SK-N-MC (cell line): Measurements from ENCODE around the gene RCAN2.
"Not testable (repeated sequence)": the region's sequence is repeated elsewhere in the genome, so short reads cannot be mapped to it uniquely, and the experiment has no call there.

ENCODE experiments used
- DNase-seq: peaks from one replicate; pipeline ENCODE4 v3.0.0-alpha.2; 2011; ENCODE audit warnings: low read depth, low spot score
- H3K27ac ChIP-seq: fragments of 200-600 bp; sonication (generic); 2 replicates; pipeline ENCODE4 v1.5.1; 2016; ENCODE audit warnings: mixed run types
- H3K36me3 ChIP-seq: fragments of 200-600 bp; sonication (generic); 2 replicates; pipeline ENCODE4 v1.6.1; 2017; ENCODE audit warnings: antibody characterized with exemption, low read length, mixed read lengths; ENCODE audit not compliant: insufficient read depth
- H3K4me3 ChIP-seq: fragments of 200-600 bp; sonication (generic); 2 replicates; pipeline ENCODE4 v1.5.1; 2016
- H3K9ac ChIP-seq: fragments of 200-600 bp; sonication (generic); 2 replicates; pipeline ENCODE4 v1.8.0; 2017; ENCODE audit warnings: mixed run types, mixed read lengths; ENCODE audit not compliant: insufficient read length
- H3K9me3 ChIP-seq: fragments of 200-600 bp; sonication (generic); 2 replicates; pipeline ENCODE4 v1.6.1; 2017; ENCODE audit warnings: low read depth, mild to moderate bottlenecking, antibody characterized with exemption, low read length, moderate library complexity, mixed read lengths
- EZH2 ChIP-seq: fragments of 200-600 bp; sonication (generic); IDR thresholded peaks from one replicate; pipeline ENCODE4 v1.6.1; 2017; ENCODE audit warnings: antibody characterized with exemption
- FOXP2 ChIP-seq: optimal IDR thresholded peaks from 2 replicates; pipeline ENCODE3; 2011; ENCODE audit warnings: mild to moderate bottlenecking, moderate library complexity; ENCODE audit not compliant: insufficient read depth; ENCODE audit errors: extremely low read length, control extremely low read depth
- POLR2AphosphoS5 ChIP-seq: IDR thresholded peaks from 2 replicates; pipeline ENCODE4 v1.6.1; 2012; ENCODE audit warnings: mild to moderate bottlenecking, low read depth, low read length, borderline replicate concordance

RCAN2 gene

DNA sequence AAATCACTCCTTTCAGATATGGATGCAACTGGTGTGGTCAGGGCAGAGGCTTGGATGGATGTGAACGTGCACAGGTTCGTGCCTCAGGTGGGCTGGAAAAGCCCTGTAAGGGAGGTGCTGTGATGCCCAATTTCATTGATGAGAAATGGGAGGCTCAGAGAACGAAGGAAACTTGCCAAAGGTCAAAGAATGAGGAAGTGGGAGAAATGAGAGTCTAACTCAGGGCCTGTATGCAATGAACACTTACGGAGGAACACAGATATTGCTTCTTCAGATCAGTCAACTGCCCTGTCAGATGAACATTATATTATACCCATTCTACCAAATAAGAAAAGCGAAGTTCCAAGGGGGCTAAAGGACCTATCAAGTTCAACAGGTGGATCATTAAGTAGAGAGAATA is 134.7 kb downstream of the RCAN2 start:
- H3K9me3 ChIP-seq = no peaks in the 10 kb centered on the region
- DNase-seq = no peak
- TF ChIP-seq POLR2AphosphoS5 = no peak
- TF ChIP-seq FOXP2 = no peak
- no peak for TF ChIP-seq EZH2
- no peak overlapping the region for H3K9ac ChIP-seq
- no peak overlapping the region for H3K27ac ChIP-seq
- no peaks in the 10 kb centered on the region for H3K36me3 ChIP-seq
- H3K4me3 ChIP-seq = no peak overlapping the region

DNA sequence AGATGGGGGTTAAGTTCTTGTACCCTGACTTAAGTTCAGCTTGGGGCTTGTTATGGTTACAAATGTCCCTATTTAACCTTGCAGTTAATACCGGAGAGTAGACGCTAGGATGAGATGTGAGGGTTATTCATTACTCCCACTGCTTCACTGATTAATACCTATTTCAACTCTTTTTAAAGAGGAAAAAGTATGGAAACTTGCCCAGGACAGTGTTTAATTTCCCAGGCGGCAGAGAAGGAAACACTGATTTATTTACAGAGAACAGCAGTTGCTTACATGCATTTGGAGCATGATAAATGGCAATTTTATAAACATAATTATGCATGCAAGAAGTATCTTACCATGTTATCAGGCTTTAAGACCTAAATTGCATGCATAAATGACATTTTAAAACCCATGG is 137.7 kb downstream of the RCAN2 start:
- TF ChIP-seq FOXP2 (no peak), POLR2AphosphoS5 (no peak), EZH2 (no peak)
- no peaks in the 10 kb centered on the region for H3K9me3 ChIP-seq
- no peak for DNase-seq
- no peak overlapping the region for H3K27ac ChIP-seq
- no peak overlapping the region for H3K9ac ChIP-seq
- no peak overlapping the region for H3K4me3 ChIP-seq
- no peaks in the 10 kb centered on the region for H3K36me3 ChIP-seq

DNA sequence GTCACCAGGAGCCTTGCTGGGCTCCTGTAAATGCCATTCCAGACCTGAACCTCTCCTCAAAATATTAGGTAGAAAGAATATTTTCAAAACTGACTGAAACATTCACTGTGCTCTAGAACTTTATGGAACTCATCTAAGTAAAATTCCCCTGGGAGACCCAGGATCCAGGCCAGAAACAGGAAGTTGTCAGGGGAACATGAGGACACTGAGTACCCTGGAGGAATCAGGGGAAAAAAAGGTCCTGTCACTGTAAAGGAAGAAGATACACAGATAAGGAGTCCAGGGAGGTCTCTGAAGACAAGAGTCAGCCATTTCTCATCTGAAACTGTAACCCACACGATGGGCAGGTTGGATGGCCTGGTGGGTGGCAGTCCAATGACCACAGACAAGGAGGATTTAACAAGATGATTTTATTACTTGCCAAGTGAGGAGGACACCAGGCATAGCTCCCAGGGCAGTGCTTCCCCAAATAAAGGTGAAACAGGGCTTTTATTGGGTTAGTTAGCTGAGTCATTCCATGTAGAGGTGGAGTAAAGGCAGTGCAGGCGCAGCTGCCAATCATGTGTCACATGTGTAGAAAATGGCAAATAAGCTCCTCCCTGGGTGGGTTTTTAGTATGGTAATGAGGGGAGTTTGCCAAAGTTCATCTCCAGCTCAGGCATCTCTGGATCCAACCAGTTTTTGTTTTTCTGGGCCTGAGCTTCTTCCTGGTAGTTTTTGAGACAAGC is 138.5 kb downstream of the RCAN2 start:
- H3K9ac ChIP-seq = no peak overlapping the region
- H3K27ac ChIP-seq = no peak overlapping the region
- TF ChIP-seq POLR2AphosphoS5 = no peak
- TF ChIP-seq FOXP2 = no peak
- TF ChIP-seq EZH2 = no peak
- H3K36me3 ChIP-seq = no peaks in the 10 kb centered on the region
- no peak overlapping the region for H3K4me3 ChIP-seq
- no peaks in the 10 kb centered on the region for H3K9me3 ChIP-seq
- DNase-seq = no peak

DNA sequence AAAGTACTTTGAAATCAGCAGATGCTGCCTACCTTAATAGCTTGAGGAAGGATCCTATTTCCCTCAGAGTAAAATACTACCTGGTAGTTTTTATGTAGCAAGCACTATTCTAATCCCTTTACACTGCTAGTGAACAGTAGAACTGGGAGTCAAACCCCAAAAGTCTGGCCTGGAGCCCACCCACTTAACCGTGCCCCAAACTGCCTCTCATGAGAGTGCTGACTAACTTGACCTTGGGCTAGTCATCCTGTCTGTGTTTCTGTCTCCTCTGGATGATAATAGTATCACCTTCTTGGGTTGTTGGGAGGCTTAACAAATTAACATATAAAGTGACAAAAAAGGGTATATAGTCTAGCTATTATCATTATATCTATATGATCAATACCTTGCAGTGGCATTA is 140.5 kb downstream of the RCAN2 start:
- Histone ChIP-seq H3K9me3 (no peaks in the 10 kb centered on the region), H3K27ac (no peak overlapping the region), H3K4me3 (no peak overlapping the region), H3K9ac (no peak overlapping the region), H3K36me3 (no peaks in the 10 kb centered on the region)
- no peak for TF ChIP-seq FOXP2
- TF ChIP-seq POLR2AphosphoS5 = no peak
- TF ChIP-seq EZH2 = no peak
- DNase-seq = no peak

DNA sequence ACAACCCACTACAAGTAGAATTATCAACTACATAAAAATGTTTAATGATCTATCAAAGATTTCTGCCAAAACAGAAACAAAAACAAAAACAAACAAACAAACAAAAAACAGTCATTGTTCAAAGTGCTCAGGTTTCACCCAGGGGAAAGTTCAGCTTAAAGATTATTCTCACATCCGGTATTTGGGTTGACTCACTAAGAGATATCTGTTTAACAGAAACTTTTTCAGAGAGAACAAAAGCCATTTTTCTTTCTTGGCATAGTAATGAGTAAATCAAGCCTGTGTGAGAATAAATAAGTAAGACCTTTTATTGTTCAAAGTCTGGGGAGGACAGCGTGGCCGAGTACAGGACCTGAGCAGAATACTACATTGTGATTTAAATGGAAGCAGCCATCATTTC is 143.6 kb downstream of the RCAN2 start:
- Histone ChIP-seq H3K4me3 (no peak overlapping the region), H3K9ac (no peak overlapping the region), H3K9me3 (no peaks in the 10 kb centered on the region), H3K36me3 (no peaks in the 10 kb centered on the region), H3K27ac (no peak overlapping the region)
- TF ChIP-seq FOXP2 (no peak), POLR2AphosphoS5 (no peak), EZH2 (no peak)
- no peak for DNase-seq

DNA sequence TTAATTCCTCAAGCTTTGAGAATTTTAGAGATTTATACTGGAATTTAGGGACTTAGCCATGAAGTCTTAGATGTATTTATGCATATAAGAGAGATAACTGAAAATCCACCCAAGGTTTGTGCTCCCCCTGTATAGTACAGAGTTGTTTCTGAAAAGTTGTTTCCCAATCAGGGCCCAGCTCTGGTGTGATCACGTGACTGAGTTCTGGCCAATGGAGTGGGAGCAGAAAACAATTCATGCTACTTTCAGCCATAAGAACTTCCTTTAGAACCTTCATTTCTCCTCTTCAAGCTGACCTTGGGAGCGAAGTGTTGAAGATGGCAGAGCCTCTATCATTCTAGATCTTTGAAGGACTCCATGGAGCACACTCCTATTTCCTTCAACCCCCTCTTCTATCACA is 151.0 kb downstream of the RCAN2 start:
- no peak overlapping the region for H3K9ac ChIP-seq
- no peaks in the 10 kb centered on the region for H3K9me3 ChIP-seq
- no peak overlapping the region for H3K4me3 ChIP-seq
- TF ChIP-seq FOXP2 (no peak), POLR2AphosphoS5 (no peak), EZH2 (no peak)
- no peak for DNase-seq
- H3K36me3 ChIP-seq = no peaks in the 10 kb centered on the region
- no peak overlapping the region for H3K27ac ChIP-seq

DNA sequence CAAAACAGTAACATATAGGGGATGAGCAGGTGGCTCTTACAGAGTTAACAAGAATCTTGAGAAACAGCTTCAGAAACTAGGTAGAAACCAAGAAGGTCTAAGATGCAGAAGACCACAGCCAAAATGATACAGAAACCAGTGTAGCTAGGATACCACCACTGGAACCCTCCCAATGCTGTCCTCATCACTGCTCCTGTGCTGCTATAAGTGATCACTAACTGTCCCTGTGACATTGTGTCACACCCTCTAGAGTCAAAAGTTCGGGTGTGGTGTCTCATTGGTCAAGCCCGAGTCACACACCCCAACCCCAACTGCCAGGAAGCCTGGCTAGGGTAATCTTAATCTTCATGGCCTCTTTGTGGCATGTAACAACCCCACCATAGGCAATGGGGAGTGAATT is 153.1 kb downstream of the RCAN2 start:
- DNase-seq = no peak
- TF ChIP-seq FOXP2 = no peak
- TF ChIP-seq POLR2AphosphoS5 = no peak
- no peak for TF ChIP-seq EZH2
- H3K4me3 ChIP-seq = no peak overlapping the region
- H3K27ac ChIP-seq = no peak overlapping the region
- no peak overlapping the region for H3K9ac ChIP-seq
- no peaks in the 10 kb centered on the region for H3K9me3 ChIP-seq
- no peaks in the 10 kb centered on the region for H3K36me3 ChIP-seq

DNA sequence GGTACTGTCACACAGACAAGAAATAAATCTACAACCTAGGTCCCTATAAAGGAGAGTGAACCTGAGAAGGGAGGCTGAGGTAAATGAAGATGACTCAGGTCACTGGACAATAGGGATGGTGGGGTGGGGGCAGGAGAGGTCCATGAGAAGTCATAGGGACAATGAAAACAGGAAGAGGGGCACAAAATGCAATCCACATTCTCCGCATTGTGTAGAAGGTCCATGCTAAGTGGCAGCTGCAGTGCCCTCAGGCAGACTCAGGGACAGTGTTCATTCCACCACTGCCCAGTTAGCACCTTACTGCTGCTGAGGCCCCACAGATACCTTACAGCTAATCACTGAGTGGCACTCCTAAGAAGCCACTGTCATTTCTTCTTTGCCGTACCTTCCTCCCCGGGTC is 156.8 kb downstream of the RCAN2 start:
- no peak overlapping the region for H3K4me3 ChIP-seq
- H3K36me3 ChIP-seq = no peaks in the 10 kb centered on the region
- no peaks in the 10 kb centered on the region for H3K9me3 ChIP-seq
- TF ChIP-seq EZH2 (no peak), POLR2AphosphoS5 (no peak), FOXP2 (no peak)
- no peak overlapping the region for H3K9ac ChIP-seq
- no peak for DNase-seq
- H3K27ac ChIP-seq = no peak overlapping the region

DNA sequence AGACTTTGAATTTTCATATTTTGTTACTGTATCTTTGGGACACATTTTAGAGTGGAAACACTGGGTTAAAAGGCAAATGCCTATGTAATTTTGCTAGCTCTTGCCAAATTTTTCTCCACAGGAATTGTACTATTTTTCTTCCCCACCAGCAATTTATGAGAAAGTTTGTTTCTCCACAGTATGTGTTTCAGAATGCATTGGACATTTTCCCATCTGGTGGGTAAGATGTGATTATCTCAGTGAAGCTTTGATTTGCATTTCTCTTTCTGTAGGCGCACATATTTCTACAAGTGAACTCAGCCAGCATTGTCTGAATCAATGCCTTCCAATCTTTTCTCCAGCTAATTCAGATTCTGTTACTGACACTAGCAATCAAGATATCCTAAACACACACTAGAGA is 157.8 kb downstream of the RCAN2 start:
- H3K36me3 ChIP-seq = no peaks in the 10 kb centered on the region
- no peak overlapping the region for H3K4me3 ChIP-seq
- H3K9ac ChIP-seq = no peak overlapping the region
- no peak for DNase-seq
- H3K27ac ChIP-seq = no peak overlapping the region
- TF ChIP-seq EZH2 = no peak
- TF ChIP-seq POLR2AphosphoS5 = no peak
- no peak for TF ChIP-seq FOXP2
- H3K9me3 ChIP-seq = no peaks in the 10 kb centered on the region

DNA sequence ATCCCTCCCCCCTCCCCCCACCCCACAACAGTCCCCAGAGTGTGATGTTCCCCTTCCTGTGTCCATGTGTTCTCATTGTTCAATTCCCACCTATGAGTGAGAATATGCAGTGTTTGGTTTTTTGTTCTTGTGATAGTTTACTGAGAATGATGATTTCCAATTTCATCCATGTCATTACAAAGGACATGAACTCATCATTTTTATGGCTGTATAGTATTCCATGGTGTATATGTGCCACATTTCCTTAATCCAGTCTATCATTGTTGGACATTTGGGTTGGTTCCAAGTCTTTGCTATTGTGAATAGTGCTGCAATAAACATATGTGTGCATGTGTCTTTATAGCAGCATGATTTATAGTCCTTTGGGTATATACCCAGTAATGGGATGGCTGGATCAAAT is 158.8 kb downstream of the RCAN2 start:
- not testable (repeated sequence) for H3K36me3 ChIP-seq, H3K9ac ChIP-seq, H3K9me3 ChIP-seq, H3K4me3 ChIP-seq, DNase-seq, H3K27ac ChIP-seq
